DND-41 (cell line): ENCODE data around the gene SGSM2.

ENCODE experiments used
- CTCF ChIP-seq: IDR thresholded peaks from 2 replicates; pipeline ENCODE4 v1.5.1; 2012; ENCODE audit warnings: borderline replicate concordance, low read length, moderate library complexity, mild to moderate bottlenecking; ENCODE audit not compliant: poor library complexity, severe bottlenecking; ENCODE audit errors: extremely low read depth
- EZH2 ChIP-seq: IDR thresholded peaks from 3 replicates; pipeline ENCODE4 v1.6.1; 2012; ENCODE audit warnings: borderline replicate concordance, low read depth, mild to moderate bottlenecking, moderate library complexity, low read length, inconsistent platforms; ENCODE audit not compliant: severe bottlenecking

- TF ChIP-seq EZH2 (no peak), CTCF (no peak)
Measured at GRCh38 chr17:2403044-2403443, 65.7 kb downstream of the SGSM2 start.
